ENCODE data around the gene NDFIP2.

Gene NDFIP2, protein sequence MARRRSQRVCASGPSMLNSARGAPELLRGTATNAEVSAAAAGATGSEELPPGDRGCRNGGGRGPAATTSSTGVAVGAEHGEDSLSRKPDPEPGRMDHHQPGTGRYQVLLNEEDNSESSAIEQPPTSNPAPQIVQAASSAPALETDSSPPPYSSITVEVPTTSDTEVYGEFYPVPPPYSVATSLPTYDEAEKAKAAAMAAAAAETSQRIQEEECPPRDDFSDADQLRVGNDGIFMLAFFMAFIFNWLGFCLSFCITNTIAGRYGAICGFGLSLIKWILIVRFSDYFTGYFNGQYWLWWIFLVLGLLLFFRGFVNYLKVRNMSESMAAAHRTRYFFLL

DNA sequence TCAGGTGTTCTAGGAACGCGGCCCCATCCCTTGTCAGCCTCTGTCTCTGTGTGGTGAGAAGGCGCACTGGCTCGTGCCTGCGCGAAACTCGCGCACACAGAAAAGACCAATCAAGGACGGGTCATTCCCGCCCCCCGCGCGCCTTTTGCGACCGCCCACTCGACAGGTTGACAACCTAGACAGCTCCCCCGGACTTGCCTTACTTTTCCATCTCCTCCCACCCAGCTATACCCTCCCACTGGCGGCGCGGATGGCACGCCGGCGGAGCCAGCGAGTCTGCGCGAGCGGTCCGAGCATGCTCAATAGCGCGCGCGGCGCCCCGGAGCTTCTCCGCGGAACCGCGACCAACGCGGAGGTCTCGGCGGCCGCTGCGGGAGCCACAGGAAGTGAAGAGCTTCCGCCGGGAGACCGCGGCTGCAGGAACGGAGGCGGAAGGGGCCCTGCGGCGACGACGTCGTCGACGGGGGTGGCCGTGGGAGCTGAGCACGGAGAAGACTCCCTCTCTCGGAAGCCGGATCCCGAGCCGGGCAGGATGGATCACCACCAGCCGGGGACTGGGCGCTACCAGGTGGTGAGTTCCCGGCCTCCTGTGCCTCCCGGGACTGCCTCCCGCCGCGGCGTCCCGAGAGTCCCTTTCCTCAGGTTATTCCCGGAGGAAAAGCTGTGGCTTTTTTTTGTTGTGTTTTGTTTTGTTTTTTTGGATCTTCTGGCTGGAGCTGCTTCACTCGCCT lies at the start of gene NDFIP2:
NDFIP2 (plus strand) TSS at position 202 of the 731 bp plus-strand sequence; CDS start at position 251, 49 bp downstream.
- H3K4me3 ChIP-seq (ENCODE audit: low read depth, low read length): peak within 1 kb of the TSS; percentile 81
- TF ChIP-seq, protein P1, sequence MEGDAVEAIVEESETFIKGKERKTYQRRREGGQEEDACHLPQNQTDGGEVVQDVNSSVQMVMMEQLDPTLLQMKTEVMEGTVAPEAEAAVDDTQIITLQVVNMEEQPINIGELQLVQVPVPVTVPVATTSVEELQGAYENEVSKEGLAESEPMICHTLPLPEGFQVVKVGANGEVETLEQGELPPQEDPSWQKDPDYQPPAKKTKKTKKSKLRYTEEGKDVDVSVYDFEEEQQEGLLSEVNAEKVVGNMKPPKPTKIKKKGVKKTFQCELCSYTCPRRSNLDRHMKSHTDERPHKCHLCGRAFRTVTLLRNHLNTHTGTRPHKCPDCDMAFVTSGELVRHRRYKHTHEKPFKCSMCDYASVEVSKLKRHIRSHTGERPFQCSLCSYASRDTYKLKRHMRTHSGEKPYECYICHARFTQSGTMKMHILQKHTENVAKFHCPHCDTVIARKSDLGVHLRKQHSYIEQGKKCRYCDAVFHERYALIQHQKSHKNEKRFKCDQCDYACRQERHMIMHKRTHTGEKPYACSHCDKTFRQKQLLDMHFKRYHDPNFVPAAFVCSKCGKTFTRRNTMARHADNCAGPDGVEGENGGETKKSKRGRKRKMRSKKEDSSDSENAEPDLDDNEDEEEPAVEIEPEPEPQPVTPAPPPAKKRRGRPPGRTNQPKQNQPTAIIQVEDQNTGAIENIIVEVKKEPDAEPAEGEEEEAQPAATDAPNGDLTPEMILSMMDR (IDR thresholded peaks at IDR 0.05; ENCODE audit: low read depth, low read length): no peak

DNA sequence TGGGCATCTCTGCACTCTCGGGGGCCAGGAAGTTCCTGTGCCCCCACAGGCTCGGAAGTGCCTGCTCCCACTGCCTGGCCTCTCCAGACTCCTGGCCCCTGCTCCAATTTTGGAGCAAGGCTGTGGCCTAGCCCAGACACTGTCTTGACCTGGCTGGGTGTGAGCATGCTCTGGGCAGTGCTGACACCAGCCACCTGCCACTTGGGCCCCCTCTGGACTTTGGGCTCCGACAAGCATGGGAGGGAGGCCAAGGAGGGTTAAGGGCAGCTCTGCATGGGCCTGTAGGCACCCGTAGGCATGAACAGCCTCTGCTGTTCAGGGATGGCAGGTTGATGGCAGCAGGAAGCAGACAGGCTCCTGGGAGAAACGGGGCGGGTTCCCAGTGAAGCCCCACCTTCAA lies 48.9 kb upstream of the NDFIP2 start:
- H3K4me3 ChIP-seq (ENCODE audit: low read depth, low read length): no peak overlapping the region
- TF ChIP-seq, protein P1 (IDR thresholded peaks at IDR 0.05; ENCODE audit: low read depth, low read length): no peak

DNA sequence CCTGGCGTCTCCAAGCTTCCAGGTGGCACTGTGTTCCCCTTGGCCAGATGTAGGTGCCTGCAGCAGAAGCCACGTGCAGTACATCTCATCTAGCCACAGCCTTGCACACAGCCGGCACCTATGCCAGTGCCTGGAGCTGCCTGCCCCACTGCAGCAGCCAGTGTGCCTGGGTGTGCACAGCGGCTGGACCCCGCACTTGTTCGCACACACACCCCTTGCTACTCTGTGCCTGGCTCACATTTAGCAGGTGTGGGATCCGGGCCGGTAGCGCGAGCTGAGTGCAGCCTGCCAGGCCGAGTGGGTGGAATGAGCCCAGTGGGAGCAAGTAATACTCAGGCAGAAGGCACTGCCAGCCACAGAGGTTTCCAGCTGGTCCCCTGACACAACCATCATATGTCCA lies 48.0 kb upstream of the NDFIP2 start:
- TF ChIP-seq, protein P1 (IDR thresholded peaks at IDR 0.05; ENCODE audit: low read depth, low read length): no peak
- no peak overlapping the region for H3K4me3 ChIP-seq (ENCODE audit: low read depth, low read length)

DNA sequence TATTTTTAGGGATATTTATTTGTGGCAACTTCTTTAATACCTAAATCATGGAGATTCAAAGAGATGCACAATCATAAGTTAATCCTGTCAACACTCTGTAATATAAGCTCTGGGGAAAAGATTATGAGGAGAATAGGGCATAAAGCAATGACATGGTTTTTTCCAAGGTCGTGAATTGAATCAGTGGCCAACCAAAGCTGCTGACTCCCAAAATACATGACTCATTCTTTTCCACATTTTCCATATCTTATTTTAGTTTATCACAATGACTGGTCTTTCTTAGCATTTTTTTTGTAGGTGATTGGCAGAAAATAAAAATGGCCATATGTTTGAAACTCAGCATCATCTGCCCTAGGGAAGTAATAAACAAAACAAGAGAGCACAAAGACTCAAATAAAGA lies 46.4 kb upstream of the NDFIP2 start:
- no peak overlapping the region for H3K4me3 ChIP-seq (ENCODE audit: low read depth, low read length)
- TF ChIP-seq, protein P1 (IDR thresholded peaks at IDR 0.05; ENCODE audit: low read depth, low read length): no peak

DNA sequence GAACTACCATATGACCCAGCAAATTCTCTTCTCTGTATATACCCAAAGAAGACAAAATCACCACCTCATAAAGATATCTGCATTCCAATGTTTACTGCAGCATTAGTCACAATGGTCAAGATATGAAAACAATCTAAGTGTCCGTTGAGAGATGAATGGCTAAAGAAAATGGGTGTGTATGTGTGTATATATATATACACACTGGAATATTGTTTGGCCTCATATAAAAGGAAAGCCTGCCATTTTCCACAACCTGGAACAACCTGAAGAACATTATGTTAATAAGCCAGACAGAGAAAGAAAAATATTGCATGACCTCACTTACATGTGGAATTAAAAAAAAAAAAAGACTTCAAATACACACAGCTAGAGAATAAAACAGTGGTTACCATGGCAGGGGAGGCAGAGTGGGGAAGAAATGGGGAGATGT lies 45.4 kb upstream of the NDFIP2 start:
- TF ChIP-seq, protein P1 (IDR thresholded peaks at IDR 0.05; ENCODE audit: low read depth, low read length): no peak
- H3K4me3 ChIP-seq (ENCODE audit: low read depth, low read length): no peak overlapping the region

DNA sequence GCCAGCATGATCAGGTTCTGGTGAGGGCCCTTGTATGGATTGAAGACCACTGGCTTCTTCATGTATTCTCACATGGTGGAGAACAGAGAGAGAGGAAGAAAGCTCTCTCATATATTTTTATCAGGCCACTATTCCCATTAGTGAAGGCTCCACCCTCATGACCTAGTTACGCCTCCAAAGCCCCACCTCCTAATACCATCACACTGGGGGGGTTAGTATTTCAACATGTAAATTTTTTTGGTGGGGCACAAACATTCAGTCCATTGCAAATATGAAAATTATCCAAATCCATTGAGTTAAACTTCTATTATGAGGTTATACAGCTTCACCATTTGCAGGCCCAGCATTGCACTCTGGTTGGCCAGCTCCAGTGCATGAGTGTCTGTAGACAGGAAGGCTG lies 41.7 kb upstream of the NDFIP2 start:
- TF ChIP-seq, protein P1 (IDR thresholded peaks at IDR 0.05; ENCODE audit: low read depth, low read length): no peak
- H3K4me3 ChIP-seq (ENCODE audit: low read depth, low read length): no peak overlapping the region

DNA sequence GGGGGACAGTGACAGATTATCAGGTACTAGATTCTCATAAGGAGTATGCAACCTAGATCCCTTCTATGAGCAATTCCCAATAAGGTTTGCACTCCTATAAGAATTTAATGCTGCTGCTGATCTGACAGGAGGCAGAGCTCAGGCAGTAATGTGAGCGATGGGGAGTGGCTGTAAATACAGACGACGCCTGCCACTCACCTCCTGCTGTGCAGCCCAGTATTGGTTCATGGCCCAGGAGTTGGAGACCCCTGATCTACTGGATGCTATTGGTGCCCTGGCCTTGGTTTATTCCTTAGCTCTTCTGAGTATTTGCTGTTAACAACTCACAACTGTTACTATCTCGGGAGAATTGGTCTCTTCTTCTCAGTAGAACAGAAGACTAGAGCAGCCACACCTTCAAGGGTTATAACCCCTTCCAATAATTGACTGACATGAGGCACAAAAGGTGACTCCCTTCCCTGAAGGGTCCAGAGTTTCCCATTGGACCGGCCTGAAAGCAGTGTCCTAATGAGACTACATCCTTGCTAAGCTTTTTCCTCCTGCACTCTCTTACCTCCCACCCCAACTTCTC lies 39.9 kb upstream of the NDFIP2 start:
- no peak overlapping the region for H3K4me3 ChIP-seq (ENCODE audit: low read depth, low read length)
- TF ChIP-seq, protein P1 (IDR thresholded peaks at IDR 0.05; ENCODE audit: low read depth, low read length): no peak
